Colonic mucosa (tissue), 4 donors: ENCODE data around the gene SKAP1. TPM values are rescaled to one million over a fixed set of nuclear protein-coding genes. Genes with fewer than 3 reads are reported as not detected.

Experiments
- DNase-seq: peaks from one replicate; pipeline ENCODE4 v3.0.0-alpha.2; 2020
- H3K27ac ChIP-seq: fragments of 200-600 bp; one replicate; pipeline ENCODE4 v1.8.0; 2021
- H3K27me3 ChIP-seq: fragments of 200-600 bp; one replicate; pipeline ENCODE4 v1.8.0; 2021
- H3K36me3 ChIP-seq: fragments of 200-600 bp; one replicate; pipeline ENCODE4 v1.8.0; 2021
- H3K4me1 ChIP-seq: fragments of 200-600 bp; one replicate; pipeline ENCODE4 v1.8.0; 2021; ENCODE audit warnings: mild to moderate bottlenecking
- H3K4me3 ChIP-seq: fragments of 200-600 bp; one replicate; pipeline ENCODE4 v1.8.0; 2021
- H3K9ac ChIP-seq, 2 donors: one replicate each; pipeline ENCODE4 v1.7.0; 2013; ENCODE audit warnings: control low read depth in 2 of 2, low read depth in 2 of 2, low read length in 2 of 2
- H3K9me3 ChIP-seq: fragments of 200-600 bp; one replicate; pipeline ENCODE4 v1.8.0; 2021
- CTCF ChIP-seq: fragments of 200-600 bp; IDR thresholded peaks from one replicate; pipeline ENCODE4 v1.8.0; 2022; ENCODE audit warnings: antibody characterized with exemption, mild to moderate bottlenecking
- intact Hi-C: fragments of 100-400 bp; cut with DNase I; formaldehyde crosslinking; loops from one replicate; pipeline ENCODE4 v1.14.1; 2022
- total RNA-seq, 2 donors: library from RNA; stranded (reverse); fragmentation: NEBNext Ultra II Directional in 1 of 2; extraction: Animal tissue kit (Norgen Biotek cat#: 25700) in 1 of 2; gene quantifications; one replicate each; pipeline ENCODE4 v1.2.1, GENCODE V29; 2021
- donor health status: healthy.
- donor health status: DM: no; HTN: no; CAD: no.
- donor health status: DM: no; HTN: no; CAD: no.

SKAP1 gene
- total RNA-seq, 2 donors from 2014 or later: 1.2 to 2.1 TPM

- no peaks in the 10 kb centered on the region for H3K27me3 ChIP-seq
- no peak for TF ChIP-seq CTCF
- intact Hi-C loops: no loop called here
- no peak overlapping the region for H3K4me3 ChIP-seq
- no peak overlapping the region for H3K27ac ChIP-seq
- no peak overlapping the region for H3K9ac ChIP-seq
- no peaks in the 10 kb centered on the region for H3K4me1 ChIP-seq
- H3K36me3 ChIP-seq: no peaks in the 10 kb centered on the region
- H3K9me3 ChIP-seq: no peaks in the 10 kb centered on the region
- no peak for DNase-seq
Observed at GRCh38 chr17:48176471-48176855, 253.6 kb downstream of the SKAP1 start.

- Histone ChIP-seq H3K9ac (no peak overlapping the region), H3K27me3 (no peaks in the 10 kb centered on the region), H3K27ac (no peak overlapping the region), H3K4me1 (no peaks in the 10 kb centered on the region), H3K4me3 (no peak overlapping the region), H3K36me3 (no peaks in the 10 kb centered on the region), H3K9me3 (no peaks in the 10 kb centered on the region)
- DNase-seq: no peak
- TF ChIP-seq CTCF: no peak
- intact Hi-C loops: no loop called here
Observed at GRCh38 chr17:48175692-48176470, 254.1 kb downstream of the SKAP1 start.

- H3K9ac ChIP-seq: no peak overlapping the region
- H3K36me3 ChIP-seq: no peaks in the 10 kb centered on the region
- intact Hi-C loops: no loop called here
- TF ChIP-seq CTCF: no peak
- no peak overlapping the region for H3K4me3 ChIP-seq
- no peak overlapping the region for H3K27ac ChIP-seq
- no peaks in the 10 kb centered on the region for H3K9me3 ChIP-seq
- no peak for DNase-seq
- no peaks in the 10 kb centered on the region for H3K4me1 ChIP-seq
- no peaks in the 10 kb centered on the region for H3K27me3 ChIP-seq
Observed at GRCh38 chr17:48174833-48175523, 255.0 kb downstream of the SKAP1 start.

- Histone ChIP-seq H3K4me3 (no peak overlapping the region), H3K27ac (no peak overlapping the region), H3K36me3 (no peaks in the 10 kb centered on the region), H3K4me1 (no peaks in the 10 kb centered on the region), H3K9ac (no peak overlapping the region), H3K27me3 (no peaks in the 10 kb centered on the region), H3K9me3 (no peaks in the 10 kb centered on the region)
- DNase-seq: no peak
- intact Hi-C loops: no loop called here
- no peak for TF ChIP-seq CTCF
Observed at GRCh38 chr17:48173191-48173984, 256.6 kb downstream of the SKAP1 start.

GRCh38 chr17:48169926-48170325 is 260.1 kb downstream of the SKAP1 start:
- intact Hi-C loops: no loop called here
- no peak for DNase-seq

More at GRCh38 chr17:48169926-48170325, 260.1 kb downstream of the SKAP1 start:
- H3K9ac ChIP-seq: no peak overlapping the region
- H3K9me3 ChIP-seq: no peaks in the 10 kb centered on the region
- no peak for TF ChIP-seq CTCF
- no peaks in the 10 kb centered on the region for H3K4me1 ChIP-seq
- H3K27me3 ChIP-seq: no peaks in the 10 kb centered on the region
- H3K27ac ChIP-seq: no peak overlapping the region
- no peaks in the 10 kb centered on the region for H3K36me3 ChIP-seq
- H3K4me3 ChIP-seq: no peak overlapping the region
